Measurements from ENCODE around the gene RTP1.

- TF ChIP-seq CTCF (conservative IDR thresholded peaks at IDR 0.05; ENCODE audit: low read depth in 2 of 2): no peak
- no peak for TF ChIP-seq REST (IDR thresholded peaks at IDR 0.05; ENCODE audit: unreplicated experiment)
- no peak for TF ChIP-seq EZH2 (IDR thresholded peaks at IDR 0.05; ENCODE audit: low read depth, unreplicated experiment)
- TF ChIP-seq ZNF331 (CRISPR knock-in tag; IDR thresholded peaks at IDR 0.05; ENCODE audit: low read depth): no peak
- no peak for TF ChIP-seq POLR2AphosphoS5 (IDR thresholded peaks at IDR 0.05; ENCODE audit: low read depth)
- TF ChIP-seq CREB1 (CRISPR knock-in tag; IDR thresholded peaks at IDR 0.05; ENCODE audit: low read depth): no peak
- TF ChIP-seq EZH2phosphoT487 (IDR thresholded peaks at IDR 0.05; ENCODE audit: unreplicated experiment): no peak
- no peak for TF ChIP-seq ETS1 (IDR thresholded peaks at IDR 0.05)
- TF ChIP-seq JUNB (IDR thresholded peaks at IDR 0.05; ENCODE audit: unreplicated experiment): no peak
- TF ChIP-seq NANOG (IDR thresholded peaks at IDR 0.05; ENCODE audit: borderline replicate concordance): no peak
- TF ChIP-seq ZNF114 (CRISPR knock-in tag; IDR thresholded peaks at IDR 0.05): no peak
- no peak for TF ChIP-seq ZNF462 (CRISPR knock-in tag; IDR thresholded peaks at IDR 0.05)
These were observed 12.8 kb downstream of the RTP1 start for GRCh38 chr3:187210091-187210490.
